OCI-LY7 (cell line): ENCODE measurements around the gene ALPK3.

Source experiments
- EZH2phosphoT487 ChIP-seq: fragments of 200-600 bp; sonication (generic); IDR thresholded peaks from 2 replicates; pipeline ENCODE4 v1.6.1; 2018; ENCODE audit warnings: low read depth, borderline replicate concordance, mild to moderate bottlenecking, mixed run types, antibody characterized with exemption, low read length, moderate library complexity, mixed read lengths
- TF ChIP-seq, protein P1 (sequence below): fragments of 200-600 bp; sonication (generic); conservative IDR thresholded peaks from 2 replicates; pipeline ENCODE4 v1.5.1; 2014; ENCODE audit warnings: mild to moderate bottlenecking, antibody characterized with exemption, low read length, moderate library complexity, mixed read lengths

DNA sequence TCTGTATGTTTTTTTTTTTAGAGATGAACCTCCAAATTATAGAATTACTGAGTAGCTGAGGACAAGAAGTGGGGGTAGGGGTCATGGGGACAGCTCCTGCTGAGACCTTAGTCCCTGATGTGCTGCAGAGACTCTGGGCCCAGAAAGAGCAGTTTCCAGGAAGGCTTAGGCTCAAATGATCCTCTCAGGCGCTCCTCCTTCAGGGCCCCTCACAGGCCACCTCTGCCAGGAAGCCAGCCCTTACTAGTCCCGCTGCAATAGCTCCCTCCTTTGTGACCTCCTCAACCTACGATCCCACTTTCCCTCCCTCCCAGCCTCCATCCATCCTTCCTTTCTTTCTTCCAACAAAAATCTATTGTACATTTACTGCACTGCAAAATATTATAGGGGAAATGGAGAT, 91.9 kb downstream of the ALPK3 start:
- TF ChIP-seq, protein P1, sequence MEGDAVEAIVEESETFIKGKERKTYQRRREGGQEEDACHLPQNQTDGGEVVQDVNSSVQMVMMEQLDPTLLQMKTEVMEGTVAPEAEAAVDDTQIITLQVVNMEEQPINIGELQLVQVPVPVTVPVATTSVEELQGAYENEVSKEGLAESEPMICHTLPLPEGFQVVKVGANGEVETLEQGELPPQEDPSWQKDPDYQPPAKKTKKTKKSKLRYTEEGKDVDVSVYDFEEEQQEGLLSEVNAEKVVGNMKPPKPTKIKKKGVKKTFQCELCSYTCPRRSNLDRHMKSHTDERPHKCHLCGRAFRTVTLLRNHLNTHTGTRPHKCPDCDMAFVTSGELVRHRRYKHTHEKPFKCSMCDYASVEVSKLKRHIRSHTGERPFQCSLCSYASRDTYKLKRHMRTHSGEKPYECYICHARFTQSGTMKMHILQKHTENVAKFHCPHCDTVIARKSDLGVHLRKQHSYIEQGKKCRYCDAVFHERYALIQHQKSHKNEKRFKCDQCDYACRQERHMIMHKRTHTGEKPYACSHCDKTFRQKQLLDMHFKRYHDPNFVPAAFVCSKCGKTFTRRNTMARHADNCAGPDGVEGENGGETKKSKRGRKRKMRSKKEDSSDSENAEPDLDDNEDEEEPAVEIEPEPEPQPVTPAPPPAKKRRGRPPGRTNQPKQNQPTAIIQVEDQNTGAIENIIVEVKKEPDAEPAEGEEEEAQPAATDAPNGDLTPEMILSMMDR, result no peak
- TF ChIP-seq EZH2phosphoT487, result no peak
